ENCODE data around the gene FGFRL1.

DNA sequence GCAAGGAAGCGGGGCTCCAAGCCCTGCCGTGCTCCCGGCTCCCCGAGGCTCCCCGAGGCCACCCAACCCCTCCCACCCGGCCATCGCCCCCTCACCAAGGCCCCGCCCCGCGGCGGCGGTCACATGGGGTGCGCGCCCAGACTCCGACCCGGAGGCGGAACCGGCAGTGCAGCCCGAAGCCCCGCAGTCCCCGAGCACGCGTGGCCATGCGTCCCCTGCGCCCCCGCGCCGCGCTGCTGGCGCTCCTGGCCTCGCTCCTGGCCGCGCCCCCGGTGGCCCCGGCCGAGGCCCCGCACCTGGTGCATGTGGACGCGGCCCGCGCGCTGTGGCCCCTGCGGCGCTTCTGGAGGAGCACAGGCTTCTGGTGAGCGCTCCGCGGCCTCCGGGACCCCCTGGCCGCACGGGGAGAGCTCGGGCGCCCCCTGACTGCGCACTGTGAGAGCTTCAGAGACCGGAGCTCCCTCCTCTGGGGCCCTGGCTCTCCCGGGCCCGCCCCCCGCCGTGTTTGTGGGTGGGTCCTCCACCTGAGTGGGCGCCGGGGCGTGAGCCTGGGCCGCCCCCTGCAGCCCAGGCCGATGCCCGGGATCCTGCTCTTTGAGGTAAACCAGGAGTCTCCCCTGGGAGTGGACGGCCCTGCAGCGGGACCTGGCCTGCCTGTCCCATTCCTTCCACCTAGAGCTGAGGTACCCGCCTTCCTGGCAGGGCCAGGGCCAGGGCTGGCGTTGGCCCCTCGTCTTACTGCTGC, 24.4 kb upstream of the FGFRL1 start, which contains the start of gene IDUA:
- TF ChIP-seq, protein P1, sequence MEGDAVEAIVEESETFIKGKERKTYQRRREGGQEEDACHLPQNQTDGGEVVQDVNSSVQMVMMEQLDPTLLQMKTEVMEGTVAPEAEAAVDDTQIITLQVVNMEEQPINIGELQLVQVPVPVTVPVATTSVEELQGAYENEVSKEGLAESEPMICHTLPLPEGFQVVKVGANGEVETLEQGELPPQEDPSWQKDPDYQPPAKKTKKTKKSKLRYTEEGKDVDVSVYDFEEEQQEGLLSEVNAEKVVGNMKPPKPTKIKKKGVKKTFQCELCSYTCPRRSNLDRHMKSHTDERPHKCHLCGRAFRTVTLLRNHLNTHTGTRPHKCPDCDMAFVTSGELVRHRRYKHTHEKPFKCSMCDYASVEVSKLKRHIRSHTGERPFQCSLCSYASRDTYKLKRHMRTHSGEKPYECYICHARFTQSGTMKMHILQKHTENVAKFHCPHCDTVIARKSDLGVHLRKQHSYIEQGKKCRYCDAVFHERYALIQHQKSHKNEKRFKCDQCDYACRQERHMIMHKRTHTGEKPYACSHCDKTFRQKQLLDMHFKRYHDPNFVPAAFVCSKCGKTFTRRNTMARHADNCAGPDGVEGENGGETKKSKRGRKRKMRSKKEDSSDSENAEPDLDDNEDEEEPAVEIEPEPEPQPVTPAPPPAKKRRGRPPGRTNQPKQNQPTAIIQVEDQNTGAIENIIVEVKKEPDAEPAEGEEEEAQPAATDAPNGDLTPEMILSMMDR (IDR thresholded peaks at IDR 0.05), result peak; percentile 66
- TF ChIP-seq ZFX (IDR thresholded peaks at IDR 0.05; ENCODE audit: borderline replicate concordance), result no peak
